ENCODE measurements around the gene TTC33.
"Not testable (repeated sequence)": the region's sequence is repeated elsewhere in the genome, so short reads cannot be mapped to it uniquely, and the experiment has no call there.

Gene TTC33

GRCh38 chr5:40569546-40570270, 186.1 kb downstream of the TTC33 start:
- DNase-seq (ENCODE audit: low spot score): no peak

GRCh38 chr5:40568548-40568947, 187.2 kb downstream of the TTC33 start:
- no peak for DNase-seq (ENCODE audit: low spot score)

GRCh38 chr5:40563173-40563572, 192.6 kb downstream of the TTC33 start:
- DNase-seq (ENCODE audit: low spot score): not testable (repeated sequence)

- no peak for DNase-seq (ENCODE audit: low spot score)
Measured at GRCh38 chr5:40560474-40561110, 195.2 kb downstream of the TTC33 start.

- no peak for DNase-seq (ENCODE audit: low spot score)
Measured at GRCh38 chr5:40559306-40559705, 196.5 kb downstream of the TTC33 start.

GRCh38 chr5:40557501-40557900, 198.3 kb downstream of the TTC33 start:
- no peak for DNase-seq (ENCODE audit: low spot score)

GRCh38 chr5:40556811-40557210, 198.9 kb downstream of the TTC33 start:
- no peak for DNase-seq (ENCODE audit: low spot score)

GRCh38 chr5:40555886-40556285, 199.9 kb downstream of the TTC33 start:
- DNase-seq (ENCODE audit: low spot score): no peak

GRCh38 chr5:40554813-40555212, 200.9 kb downstream of the TTC33 start:
- no peak for DNase-seq (ENCODE audit: low spot score)

- no peak for DNase-seq (ENCODE audit: low spot score)
Measured at GRCh38 chr5:40554054-40554453, 201.7 kb downstream of the TTC33 start.

GRCh38 chr5:40552981-40553380, 202.8 kb downstream of the TTC33 start:
- no peak for DNase-seq (ENCODE audit: low spot score)

- no peak for DNase-seq (ENCODE audit: low spot score)
Measured at GRCh38 chr5:40551496-40552491, 204.0 kb downstream of the TTC33 start.

- no peak for DNase-seq (ENCODE audit: low spot score)
Measured at GRCh38 chr5:40550481-40550880, 205.3 kb downstream of the TTC33 start.

- no peak for DNase-seq (ENCODE audit: low spot score)
Measured at GRCh38 chr5:40549616-40550015, 206.1 kb downstream of the TTC33 start.

- DNase-seq (ENCODE audit: low spot score): no peak
Measured at GRCh38 chr5:40547994-40548575, 207.7 kb downstream of the TTC33 start.

GRCh38 chr5:40547557-40547956, 208.2 kb downstream of the TTC33 start:
- no peak for DNase-seq (ENCODE audit: low spot score)

- no peak for DNase-seq (ENCODE audit: low spot score)
Measured at GRCh38 chr5:40540301-40540700, 215.5 kb downstream of the TTC33 start.

- DNase-seq (ENCODE audit: low spot score): no peak
Measured at GRCh38 chr5:40524677-40525076, 231.1 kb downstream of the TTC33 start.

- DNase-seq (ENCODE audit: low spot score): no peak
Measured at GRCh38 chr5:40521925-40522324, 233.8 kb downstream of the TTC33 start.

- DNase-seq (ENCODE audit: low spot score): no peak
Measured at GRCh38 chr5:40521108-40521785, 234.5 kb downstream of the TTC33 start.

- DNase-seq (ENCODE audit: low spot score): no peak
Measured at GRCh38 chr5:40518485-40518917, 237.3 kb downstream of the TTC33 start.

GRCh38 chr5:40515476-40515875, 240.3 kb downstream of the TTC33 start:
- no peak for DNase-seq (ENCODE audit: low spot score)
